Motor neuron (in vitro differentiated cells): ENCODE data around the gene ZBTB2. TPM values are rescaled to one million over a fixed set of nuclear protein-coding genes. Genes with fewer than 3 reads are reported as not detected.

Experiments used
- ATAC-seq, 8 experiments: fragments of 200-7000 bp; cut with Tn5 transposase; replicated peaks in 6 of 8; 2 replicates each; pipeline ENCODE4 v1.8.0; 2021; ENCODE audit warnings: mild to moderate bottlenecking in 8 of 8, moderate library complexity in 8 of 8
- H3K27ac ChIP-seq, 2 donors: fragments of 250-450 bp; sonication (Bioruptor Pico); 2 replicates each; pipeline ENCODE4 v1.9.0; 2021; ENCODE audit warnings: antibody characterized with exemption in 2 of 2, mild to moderate bottlenecking in 2 of 2, moderate library complexity in 1 of 2
- H3K4me1 ChIP-seq, 2 donors: fragments of 250-450 bp; sonication (Bioruptor Pico); replicated peaks in 1 of 2; 2 replicates each; pipeline ENCODE4 v1.6.1; 2021; ENCODE audit warnings: antibody characterized with exemption in 2 of 2, mild to moderate bottlenecking in 2 of 2, moderate library complexity in 1 of 2
- H3K4me3 ChIP-seq, 5 donors: fragments of 250-450 bp; sonication (Bioruptor Pico); 2 replicates each; pipeline ENCODE4 v1.9.0; 2021; ENCODE audit warnings: antibody characterized with exemption in 5 of 5, mild to moderate bottlenecking in 5 of 5, moderate library complexity in 4 of 5
- WGBS, 10 experiments: fragments of 450-650 bp; shearing (Covaris generic); methylation state at CpG; one replicate each; pipeline ENCODE4 v1.0.0; 2022; 5-methylcytosine and 5-hydroxymethylcytosine counted together
- in situ Hi-C, 9 experiments: fragments of 400-800 bp; cut with MboI; loops; one replicate each; pipeline ENCODE4 v1.15.0; 2021; ENCODE audit warnings: low sequenced_read_pairs in 9 of 9, low pct_unique_long_range_greater_than_20kb in 2 of 9; ENCODE audit not compliant: unreplicated experiment in 9 of 9
- total RNA-seq, 8 experiments: library from RNA; unstranded; fragments of 300-600 nt; gene quantifications; 2 replicates each; pipeline versions ENCODE4 v1.2.3 to v1.2.4, GENCODE V29; 2022

ZBTB2 gene
- total RNA-seq, 8 experiments from 2014 or later, result 5.9 to 21.5 (median 13.3) TPM

DNA sequence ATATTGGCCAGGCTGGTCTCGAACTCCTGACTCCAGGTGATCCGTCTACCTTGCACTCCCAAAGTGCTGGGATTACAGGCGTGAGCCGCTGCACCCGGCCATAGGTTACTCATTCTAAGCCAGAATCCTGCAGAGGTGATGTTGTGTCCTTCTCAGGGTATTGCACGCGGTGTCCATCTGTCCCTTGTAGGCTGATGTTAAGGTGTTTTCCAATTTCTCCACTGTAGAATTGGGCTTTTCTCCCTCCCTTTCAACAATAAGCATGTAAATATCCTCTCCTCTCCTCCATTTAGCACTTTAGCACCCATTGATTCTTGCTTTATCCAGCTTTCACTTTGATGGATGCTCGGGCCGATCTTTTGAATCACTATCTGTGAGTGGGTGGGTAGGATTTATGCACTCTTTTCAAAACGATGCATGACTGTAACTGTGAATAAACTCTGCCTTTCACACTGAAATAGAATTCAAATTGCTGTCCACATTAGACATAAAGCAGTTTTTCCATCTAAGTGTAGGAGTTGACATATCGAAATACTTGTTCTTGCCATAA lies 52.6 kb downstream of the ZBTB2 start:
- no peak overlapping the region for H3K4me3 ChIP-seq
- in situ Hi-C loops, result loop anchor here in 7 of 9 experiments (10.0 to 25.0 kb wide), 4 partner anchors 324 to 451 kb away; no protein-coding TSS in a partner anchor
- WGBS, 10 experiments, result 0 to 100% (median 56%) methylated on average over 1 to 11 of the region's 11 CpGs
- H3K27ac ChIP-seq, result peak overlapping the region; percentile 4 to 6
- H3K4me1 ChIP-seq, result peaks cover 9 to 14% of the 10 kb centered on the region in 2 donors
- ATAC-seq, result peak in 5 of 8 experiments; percentile 65 to 88 (median 82)

DNA sequence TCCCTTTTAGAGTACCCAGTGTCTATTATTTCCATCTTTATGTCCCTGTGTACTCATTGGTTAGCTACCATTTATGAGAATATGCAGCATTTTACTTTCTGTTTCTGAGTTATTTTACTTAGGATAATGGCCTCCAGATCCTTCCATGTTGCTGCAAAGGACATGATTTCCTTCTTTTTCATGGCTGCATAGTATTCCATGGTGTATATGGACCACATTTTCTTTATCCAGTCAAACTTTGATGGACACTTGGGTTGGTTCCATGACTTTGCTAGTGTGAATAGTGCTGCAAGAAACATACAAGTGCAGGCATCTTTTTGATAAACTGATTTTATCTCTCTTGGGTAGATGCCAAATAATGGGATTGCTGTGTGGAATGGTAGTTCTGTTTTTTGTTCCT lies 55.4 kb downstream of the ZBTB2 start:
- no peak for ATAC-seq
- in situ Hi-C loops, result loop anchor here in 7 of 9 experiments (10.0 to 25.0 kb wide), 4 partner anchors 321 to 449 kb away; no protein-coding TSS in a partner anchor

DNA sequence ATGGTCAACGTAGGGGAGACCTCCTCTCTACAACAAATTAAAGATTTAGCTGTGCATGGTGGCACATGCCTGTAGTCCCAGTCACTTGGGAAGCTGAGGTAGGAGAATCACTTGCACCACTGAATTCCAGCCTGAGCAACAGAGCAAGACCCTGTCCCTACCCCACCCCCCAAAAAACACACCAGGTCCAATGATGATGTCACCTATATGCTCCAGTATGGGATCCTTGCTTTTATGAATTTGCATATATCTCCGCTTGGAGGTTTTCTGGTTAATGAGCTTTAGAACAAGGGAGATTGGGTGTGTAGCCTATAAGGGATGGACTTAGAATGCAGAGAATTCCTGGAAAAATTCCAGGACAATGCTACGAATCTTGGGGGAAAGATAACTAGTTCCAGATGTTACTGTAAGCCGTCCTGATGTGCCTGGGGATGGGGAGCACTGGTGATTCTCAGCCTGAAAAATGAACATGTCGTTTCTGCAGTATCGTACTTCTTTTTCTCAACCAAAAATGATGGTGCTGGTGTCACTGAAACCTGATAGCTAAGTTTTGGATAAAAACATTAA lies 61.1 kb downstream of the ZBTB2 start:
- Histone ChIP-seq H3K4me3 (no peak overlapping the region), H3K27ac (no peak overlapping the region), H3K4me1 (peaks cover 0 to 4% of the 10 kb centered on the region in 2 donors)
- peak in 3 of 8 experiments; percentile 12 to 53 (median 44) for ATAC-seq
- in situ Hi-C loops, result loop anchor here in 7 of 9 experiments (10.0 to 25.0 kb wide), 4 partner anchors 315 to 443 kb away; no protein-coding TSS in a partner anchor
- 14 to 100% (median 87%) methylated on average over 1 to 5 of the region's 6 CpGs for WGBS, 10 experiments

More for the DNA sequence above, 55.4 kb downstream of the ZBTB2 start:
- no peak overlapping the region for H3K27ac ChIP-seq
- peaks cover 9 to 14% of the 10 kb centered on the region in 2 donors for H3K4me1 ChIP-seq
- H3K4me3 ChIP-seq, result no peak overlapping the region

DNA sequence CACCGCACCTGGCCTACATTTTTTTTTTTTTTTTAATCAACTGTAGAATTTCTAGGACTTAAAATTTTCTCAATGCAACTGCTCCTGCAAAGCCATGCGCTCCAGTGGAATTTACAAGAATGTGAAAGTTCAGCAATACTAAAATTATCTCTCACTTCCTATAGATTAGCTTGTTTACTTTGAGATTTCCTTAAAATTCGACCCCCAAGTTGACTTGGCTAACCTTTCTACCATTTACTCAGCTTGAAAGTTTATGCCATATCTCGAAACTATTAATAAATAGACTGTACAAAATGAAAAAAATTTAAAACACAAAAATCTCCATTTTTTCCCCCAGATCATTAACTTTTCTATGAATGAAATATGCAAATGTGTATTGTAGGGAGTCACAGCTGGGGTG lies 64.3 kb downstream of the ZBTB2 start:
- no peak for ATAC-seq
- in situ Hi-C loops, result loop anchor here in 8 of 9 experiments (10.0 to 25.0 kb wide), 5 partner anchors 312 to 440 kb away; no protein-coding TSS in a partner anchor
- H3K4me3 ChIP-seq, result no peak overlapping the region

DNA sequence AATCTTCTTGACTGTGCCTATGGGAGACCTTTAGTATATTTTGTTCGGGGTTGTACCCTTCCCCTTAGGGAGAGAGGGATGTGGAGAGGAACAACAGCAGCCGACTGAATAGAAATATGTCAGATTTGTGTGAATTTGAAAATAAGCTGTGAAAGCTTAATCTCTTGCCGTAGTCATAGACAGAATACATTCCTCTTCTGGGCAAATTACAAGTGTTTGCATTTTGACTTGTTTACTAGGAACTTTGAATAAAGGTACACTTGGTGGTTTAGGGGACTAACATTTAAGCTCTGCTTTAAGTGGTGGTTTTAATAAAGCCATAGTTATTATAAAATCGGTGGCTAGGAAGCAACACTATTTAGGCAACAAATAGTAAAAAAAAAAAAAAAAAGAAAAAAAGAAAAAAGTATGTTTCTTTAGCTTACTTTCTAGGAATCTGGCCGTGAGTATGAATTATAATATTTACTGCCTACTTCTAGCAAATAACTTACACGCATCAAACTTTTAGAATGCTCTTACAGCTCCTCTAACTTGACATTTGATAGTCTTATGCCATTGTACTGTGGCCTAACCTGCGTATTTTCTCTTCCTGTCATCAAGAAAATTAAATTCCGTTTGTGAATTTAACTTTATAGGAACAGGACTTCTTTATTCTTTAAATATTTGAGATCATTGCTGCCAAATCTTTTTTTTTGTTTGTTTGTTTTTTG lies 65.1 kb downstream of the ZBTB2 start:
- peak in 1 of 8 experiments; percentile 7 for ATAC-seq
- in situ Hi-C loops, result loop anchor here in 8 of 9 experiments (10.0 to 25.0 kb wide), 5 partner anchors 311 to 439 kb away; no protein-coding TSS in a partner anchor
- WGBS, 10 experiments, result 15 to 85% (median 48%) methylated on average over 5 to 8 of the region's 8 CpGs
- peaks cover 9 to 10% of the 10 kb centered on the region in 2 donors for H3K4me1 ChIP-seq
- H3K27ac ChIP-seq, result no peak overlapping the region
- peak overlapping the region in 4 of 5 donors; percentile 31 to 36 (median 35) for H3K4me3 ChIP-seq

More for the DNA sequence above, 64.3 kb downstream of the ZBTB2 start:
- peaks cover 9 to 10% of the 10 kb centered on the region in 2 donors for H3K4me1 ChIP-seq
- H3K27ac ChIP-seq, result no peak overlapping the region
- WGBS, 10 experiments, result 26 to 100% (median 92%) methylated on average over 1 to 4 of the region's 4 CpGs; no CpG with 5 or more reads in 2 of the 10 experiments

DNA sequence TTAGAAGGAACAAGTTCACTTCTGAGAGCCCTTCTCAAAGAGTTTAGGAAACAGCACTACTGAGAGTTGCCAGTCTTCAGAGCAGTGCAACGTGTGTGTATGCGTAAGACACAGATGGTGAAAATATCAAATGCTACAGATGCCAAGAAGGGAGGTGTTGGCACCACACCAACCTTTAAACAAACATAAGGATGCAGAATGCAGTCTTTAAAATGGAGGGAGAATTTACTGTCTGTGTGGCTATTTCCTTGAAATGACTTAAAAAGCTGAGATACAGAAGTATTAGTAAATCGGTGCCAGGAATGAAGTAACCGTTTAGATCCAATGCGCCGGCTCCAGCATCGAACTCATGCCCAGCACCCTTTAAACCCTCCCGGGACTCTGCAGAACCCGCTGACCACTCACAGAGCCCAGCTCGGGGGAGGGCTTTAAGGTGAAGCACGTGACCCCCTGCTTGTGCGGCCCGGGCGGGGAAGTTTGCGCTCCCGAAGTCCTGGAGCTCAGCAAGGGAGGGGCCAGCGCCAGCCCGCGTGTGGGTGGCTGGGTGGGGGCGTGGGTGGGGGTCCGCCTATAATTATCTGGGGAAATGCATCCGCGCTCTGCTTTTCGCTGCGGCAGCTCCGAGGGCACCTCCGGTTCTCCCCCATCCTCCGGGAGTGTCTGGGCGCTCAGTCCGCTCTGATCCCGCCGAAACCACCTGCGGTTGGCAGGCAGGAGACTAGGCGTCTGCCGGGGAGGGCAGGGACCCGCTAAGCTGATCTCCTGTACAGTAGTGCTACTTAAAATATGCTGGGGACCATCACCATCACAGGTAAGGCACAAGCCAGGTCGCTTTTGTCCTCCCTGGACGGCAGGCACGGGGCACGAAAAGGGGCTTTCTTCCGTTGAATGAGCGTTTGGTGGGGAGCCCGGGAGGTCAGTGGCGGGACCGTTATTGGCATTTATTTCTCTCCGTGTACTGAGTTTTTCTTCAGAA lies 66.0 kb downstream of the ZBTB2 start:
- ATAC-seq, result peak; percentile 58 to 88 (median 75)
- Histone ChIP-seq H3K27ac (no peak overlapping the region), H3K4me3 (peak overlapping the region; percentile 27 to 36 (median 34)), H3K4me1 (peaks cover 9 to 10% of the 10 kb centered on the region in 2 donors)
- in situ Hi-C loops, result loop anchor here in 8 of 9 experiments (10.0 to 25.0 kb wide), 5 partner anchors 311 to 438 kb away; no protein-coding TSS in a partner anchor
- 3 to 71% (median 30%) methylated on average over 3 to 14 of the region's 46 CpGs; no CpG with 5 or more reads in 1 of the 10 experiments for WGBS, 10 experiments

DNA sequence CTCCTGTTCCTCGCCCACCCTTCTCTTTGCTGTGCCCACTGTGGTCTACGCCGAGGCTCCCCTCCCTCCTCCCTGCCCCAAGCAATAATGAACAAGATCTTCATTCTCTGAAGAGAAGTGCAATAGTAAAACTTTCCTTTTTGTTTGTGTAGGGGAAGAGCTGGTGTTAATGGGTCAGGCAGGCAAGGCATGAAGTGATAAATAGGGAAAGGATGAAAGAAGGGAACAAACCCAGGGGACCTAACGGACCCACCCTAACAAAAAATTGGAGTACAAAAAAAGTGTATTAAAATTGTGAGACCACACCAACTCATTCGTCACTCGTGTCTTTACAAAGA lies 66.9 kb downstream of the ZBTB2 start:
- Histone ChIP-seq H3K4me3 (no peak overlapping the region), H3K4me1 (peaks cover 9 to 10% of the 10 kb centered on the region in 2 donors), H3K27ac (no peak overlapping the region)
- no peak for ATAC-seq
- 0 to 92% (median 50%) methylated on average over 1 to 4 of the region's 6 CpGs; no CpG with 5 or more reads in 1 of the 10 experiments for WGBS, 10 experiments
- in situ Hi-C loops, result loop anchor here in 4 of 9 experiments (10.0 to 25.0 kb wide), 3 partner anchors 310 to 430 kb away; no protein-coding TSS in a partner anchor

DNA sequence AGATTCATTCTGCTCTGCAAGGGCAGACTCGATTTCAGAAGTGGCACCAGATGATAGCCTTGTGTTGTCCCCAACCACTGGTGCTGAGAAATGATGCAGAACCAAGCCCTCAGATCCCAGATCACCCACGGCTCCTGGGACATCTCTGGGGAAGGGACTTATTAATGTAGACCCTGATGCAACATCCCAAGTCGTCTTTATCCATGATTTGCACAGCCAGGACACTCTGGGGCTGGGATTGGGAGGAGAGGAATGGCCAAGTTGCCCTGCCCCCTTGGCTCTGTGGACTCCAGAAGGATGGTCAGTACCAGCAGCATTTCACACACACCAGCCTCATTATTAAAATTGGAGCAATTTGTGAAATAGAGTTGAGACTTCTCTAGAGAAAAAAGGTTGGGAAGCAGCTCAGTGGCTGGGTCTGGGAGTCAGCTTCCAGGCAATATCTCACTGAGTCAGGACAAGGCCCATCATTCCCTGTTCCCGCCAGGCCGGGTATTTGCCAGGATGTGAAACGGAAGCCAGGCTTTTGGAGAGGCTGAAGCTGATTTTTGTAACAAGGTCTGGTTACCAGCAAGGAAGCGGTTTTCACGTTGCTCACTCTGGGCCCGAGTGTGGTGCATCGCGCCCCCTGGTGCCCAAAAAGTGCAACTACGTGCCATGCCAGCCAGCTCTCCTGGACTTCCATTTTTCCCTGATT lies 67.4 kb downstream of the ZBTB2 start:
- H3K4me3 ChIP-seq, result no peak overlapping the region
- peak; percentile 36 to 90 (median 68) for ATAC-seq

DNA sequence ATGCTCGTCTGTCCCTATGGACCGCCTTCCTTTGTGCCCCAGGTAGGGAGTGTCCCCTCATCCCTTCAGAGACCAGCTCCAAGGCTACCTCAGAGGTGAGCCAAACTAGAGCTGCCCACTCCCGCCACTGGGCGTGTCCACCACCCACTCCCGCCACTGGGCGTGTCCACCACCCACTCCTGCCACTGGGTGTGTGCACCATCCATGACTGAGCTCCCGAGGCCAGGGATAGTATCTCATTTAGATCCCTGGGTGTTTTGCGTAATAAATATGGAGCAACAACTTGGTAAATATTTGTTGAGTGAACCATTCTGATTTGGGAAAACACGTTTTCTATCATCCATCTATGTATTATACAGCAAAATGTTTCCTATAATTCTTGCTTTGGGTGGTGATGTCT lies 68.8 kb downstream of the ZBTB2 start:
- Histone ChIP-seq H3K4me3 (no peak overlapping the region), H3K4me1 (peaks cover 9 to 10% of the 10 kb centered on the region in 2 donors), H3K27ac (no peak overlapping the region)
- in situ Hi-C loops, result loop anchor here in 4 of 9 experiments (10.0 to 25.0 kb wide), 3 partner anchors 308 to 428 kb away; no protein-coding TSS in a partner anchor
- ATAC-seq, result no peak
- WGBS, 10 experiments, result 62 to 100% (median 72%) methylated on average over 1 to 9 of the region's 9 CpGs; no CpG with 5 or more reads in 4 of the 10 experiments

More for the DNA sequence above, 67.4 kb downstream of the ZBTB2 start:
- Histone ChIP-seq H3K4me1 (peaks cover 9 to 10% of the 10 kb centered on the region in 2 donors), H3K27ac (peak overlapping the region in 1 of 2 donors; percentile 13)
- 0 to 61% (median 14%) methylated on average over 1 to 7 of the region's 12 CpGs; no CpG with 5 or more reads in 1 of the 10 experiments for WGBS, 10 experiments
- in situ Hi-C loops, result loop anchor here in 4 of 9 experiments (10.0 to 25.0 kb wide), 3 partner anchors 309 to 429 kb away; no protein-coding TSS in a partner anchor

DNA sequence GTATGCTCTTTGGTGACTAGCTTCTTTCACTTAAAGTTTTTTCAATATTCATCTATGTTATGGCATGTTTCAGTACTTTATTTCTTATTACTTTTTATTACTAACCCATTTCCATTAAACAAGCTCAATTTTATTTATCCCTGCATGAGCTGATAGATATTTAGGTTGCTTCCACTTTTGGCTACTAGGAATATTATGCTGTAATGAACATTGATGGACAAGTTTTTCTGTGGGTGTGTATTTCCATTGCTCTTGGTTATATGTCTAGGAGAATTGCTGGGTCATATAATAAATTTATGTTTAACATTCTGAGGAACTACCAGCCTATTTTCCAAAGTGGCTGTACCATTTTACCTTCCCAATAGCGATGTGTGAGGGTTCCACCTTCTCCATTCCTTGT lies 69.9 kb downstream of the ZBTB2 start:
- Histone ChIP-seq H3K4me1 (peaks cover 10 to 18% of the 10 kb centered on the region in 2 donors), H3K4me3 (no peak overlapping the region), H3K27ac (no peak overlapping the region)
- WGBS, 10 experiments, result 60 to 100% (median 86%) methylated on average over 1 of the region's 1 CpG; no CpG with 5 or more reads in 1 of the 10 experiments
- no peak for ATAC-seq
- in situ Hi-C loops, result loop anchor here in 4 of 9 experiments (10.0 to 25.0 kb wide), 3 partner anchors 307 to 427 kb away; no protein-coding TSS in a partner anchor

DNA sequence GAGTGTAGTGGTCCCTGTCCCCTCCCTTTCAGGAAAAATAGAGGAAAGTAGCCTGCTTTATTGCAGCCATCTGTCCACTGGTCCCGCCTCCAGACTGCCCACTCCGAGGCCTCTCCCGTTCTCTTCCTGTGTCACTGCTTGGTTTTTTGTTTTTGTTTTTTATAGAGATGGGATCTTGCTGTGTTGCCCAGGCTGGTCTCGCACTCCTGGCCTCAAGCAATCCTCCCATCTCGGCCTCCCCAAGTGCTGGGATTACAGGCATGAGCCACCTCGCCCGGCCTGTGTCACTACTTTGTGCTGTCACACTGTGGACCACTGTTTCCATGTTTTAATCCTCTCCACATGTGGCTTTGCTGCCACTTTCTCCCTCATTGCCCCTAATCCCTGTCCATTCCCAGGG lies 71.2 kb downstream of the ZBTB2 start:
- H3K4me1 ChIP-seq, result peaks cover 6 to 18% of the 10 kb centered on the region in 2 donors
- WGBS, 10 experiments, result 76 to 100% (median 86%) methylated on average over 1 to 7 of the region's 7 CpGs; no CpG with 5 or more reads in 2 of the 10 experiments
- in situ Hi-C loops, result loop anchor here in 4 of 9 experiments (10.0 to 25.0 kb wide), 3 partner anchors 305 to 425 kb away; no protein-coding TSS in a partner anchor
- no peak overlapping the region for H3K4me3 ChIP-seq
- no peak overlapping the region for H3K27ac ChIP-seq
- ATAC-seq, result no peak
